Measurements from ENCODE around the gene OR6B2. TPM values are rescaled to one million over a fixed set of nuclear protein-coding genes. Genes with fewer than 3 reads are reported as not detected.

OR6B2 gene
- total RNA-seq: not detected
- not detected for polyA plus RNA-seq
- long read RNA-seq, donor 1: 0 reads
- long read RNA-seq, donor 2: 0 reads
- long read RNA-seq, donor 3: 0 reads

- Histone ChIP-seq H3K4me1 (no peaks in the 10 kb centered on the region), H3K36me3 (no peaks in the 10 kb centered on the region), H3K27ac (no peak within 1 kb of the TSS), H3K27me3 (peaks cover 0 to 17% (median 0%) of the 10 kb centered on the region in 9 donors), H3K9me3 (no peaks in the 10 kb centered on the region), H3K4me3 (no peak within 1 kb of the TSS)
- ATAC-seq: no peak
- intact Hi-C loops (cut with DNase I): no loop called here
- DNase-seq: no peak
- no peak for TF ChIP-seq POLR2A (IDR thresholded peaks at IDR 0.05)
- TF ChIP-seq CTCF (IDR thresholded peaks at IDR 0.05): no peak
- WGBS, 4 donors: 66 to 75% (median 74%) methylated on average over 6 of the region's 6 CpGs
Observed at GRCh38 chr2:240030379-240031094, at the start of gene OR6B2. Gene OR6B2 (minus strand): TSS chr2:240030429. CDS start chr2:240030429, 0 bp downstream.

- Histone ChIP-seq H3K4me1 (no peaks in the 10 kb centered on the region), H3K9me3 (peaks cover 0 to 36% (median 21%) of the 10 kb centered on the region in 12 donors), H3K27ac (no peak overlapping the region), H3K36me3 (no peaks in the 10 kb centered on the region), H3K27me3 (peaks cover 0 to 9% (median 0%) of the 10 kb centered on the region in 9 donors), H3K4me3 (no peak overlapping the region)
- TF ChIP-seq POLR2A (IDR thresholded peaks at IDR 0.05) (no peak), CTCF (IDR thresholded peaks at IDR 0.05) (no peak)
- ATAC-seq (no peak), DNase-seq (no peak)
- intact Hi-C loops (cut with DNase I): no loop called here
- WGBS, 4 donors: 43 to 60% (median 54%) methylated on average over 2 of the region's 2 CpGs
Observed at GRCh38 chr2:240078631-240079030, 48.4 kb upstream of the OR6B2 start.

GRCh38 chr2:240077442-240077841 is 47.2 kb upstream of the OR6B2 start:
- Histone ChIP-seq H3K9me3 (peaks cover 0 to 36% (median 21%) of the 10 kb centered on the region in 12 donors), H3K27ac (no peak overlapping the region), H3K36me3 (no peaks in the 10 kb centered on the region), H3K4me3 (no peak overlapping the region), H3K4me1 (no peaks in the 10 kb centered on the region), H3K27me3 (peaks cover 0 to 11% (median 0%) of the 10 kb centered on the region in 9 donors)
- DNase-seq (no peak), ATAC-seq (no peak)
- intact Hi-C loops (cut with DNase I): no loop called here
- TF ChIP-seq CTCF (IDR thresholded peaks at IDR 0.05) (no peak), POLR2A (IDR thresholded peaks at IDR 0.05) (no peak)

- ATAC-seq (no peak), DNase-seq (no peak)
- Histone ChIP-seq H3K4me3 (no peak overlapping the region), H3K36me3 (no peaks in the 10 kb centered on the region), H3K4me1 (no peaks in the 10 kb centered on the region), H3K27me3 (peaks cover 0 to 11% (median 0%) of the 10 kb centered on the region in 9 donors), H3K9me3 (peaks cover 0 to 33% (median 21%) of the 10 kb centered on the region in 12 donors), H3K27ac (no peak overlapping the region)
- WGBS, 4 donors: 31 to 58% (median 44%) methylated on average over 5 of the region's 5 CpGs
- intact Hi-C loops (cut with DNase I): no loop called here
- TF ChIP-seq POLR2A (IDR thresholded peaks at IDR 0.05) (no peak), CTCF (IDR thresholded peaks at IDR 0.05) (no peak)
Observed at GRCh38 chr2:240074545-240074944, 44.3 kb upstream of the OR6B2 start.

Data from heart left ventricle (tissue), 16 donors.